Mesothelial cell of epicardium (in vitro differentiated cells): ENCODE results near the gene FBXO24. TPM values are rescaled to one million over a fixed set of nuclear protein-coding genes. Genes with fewer than 3 reads are reported as not detected.
A peak's percentile ranks its signal among the peaks of the same experiment; 100 is the strongest.
"Not testable (repeated sequence)": the region's sequence is repeated elsewhere in the genome, so short reads cannot be mapped to it uniquely, and the experiment has no call there.

Experiments used
- DNase-seq, 2 experiments: peaks; one replicate each; pipeline ENCODE4 v3.0.0; 2021; ENCODE audit warnings: low spot score in 2 of 2; ENCODE audit not compliant: unreplicated experiment in 2 of 2
- H3K27ac Mint-ChIP-seq: 2 replicates; pipeline ENCODE4 v1.8.0; 2021; ENCODE audit warnings: mixed read lengths
- H3K27me3 Mint-ChIP-seq: 2 replicates; pipeline ENCODE4 v1.8.0; 2021; ENCODE audit warnings: low read depth, mixed read lengths
- H3K36me3 Mint-ChIP-seq: 2 replicates; pipeline ENCODE4 v1.8.0; 2021; ENCODE audit warnings: mixed read lengths
- H3K4me1 Mint-ChIP-seq: 2 replicates; pipeline ENCODE4 v1.8.0; 2021; ENCODE audit warnings: mixed read lengths
- H3K4me3 Mint-ChIP-seq: 2 replicates; pipeline ENCODE4 v1.8.0; 2021; ENCODE audit warnings: mild to moderate bottlenecking, moderate library complexity, mixed read lengths
- H3K9me3 Mint-ChIP-seq: 2 replicates; pipeline ENCODE4 v1.8.0; 2021; ENCODE audit warnings: mixed read lengths
- CTCF ChIP-seq: fragments of 200-600 bp; sonication (generic); IDR thresholded peaks from one replicate; pipeline ENCODE4 v1.5.0; 2021; ENCODE audit warnings: antibody characterized with exemption; ENCODE audit not compliant: unreplicated experiment
- total RNA-seq: library from RNA; stranded (reverse); gene quantifications from 3 replicates; pipeline ENCODE4 v1.2.1, GENCODE V29; 2021

Gene FBXO24
- total RNA-seq, 1 donor from 2014 or later: 0.54 TPM

- peaks cover 4% of the 10 kb centered on the region for H3K36me3 Mint-ChIP-seq
- no peak overlapping the region for H3K4me3 Mint-ChIP-seq
- H3K9me3 Mint-ChIP-seq: no peaks in the 10 kb centered on the region
- no peak for TF ChIP-seq CTCF
- DNase-seq: no peak
- H3K4me1 Mint-ChIP-seq: peaks cover 45% of the 10 kb centered on the region
- H3K27me3 Mint-ChIP-seq: no peaks in the 10 kb centered on the region
- H3K27ac Mint-ChIP-seq: peak overlapping the region; percentile 92
These were observed 39.8 kb upstream of the FBXO24 start for GRCh38 chr7:100546129-100546925.

GRCh38 chr7:100546926-100547800, 39.0 kb upstream of the FBXO24 start:
- Mint-ChIP-seq H3K36me3 (peaks cover 4% of the 10 kb centered on the region), H3K4me1 (peaks cover 45% of the 10 kb centered on the region), H3K4me3 (no peak overlapping the region), H3K27ac (peak overlapping the region; percentile 92), H3K9me3 (no peaks in the 10 kb centered on the region), H3K27me3 (no peaks in the 10 kb centered on the region)
- DNase-seq: no peak
- no peak for TF ChIP-seq CTCF

- Mint-ChIP-seq H3K9me3 (no peaks in the 10 kb centered on the region), H3K27me3 (no peaks in the 10 kb centered on the region), H3K4me1 (peaks cover 45% of the 10 kb centered on the region), H3K36me3 (peaks cover 7% of the 10 kb centered on the region), H3K27ac (peak overlapping the region; percentile 92), H3K4me3 (no peak overlapping the region)
- no peak for TF ChIP-seq CTCF
- no peak for DNase-seq
These were observed 38.3 kb upstream of the FBXO24 start for GRCh38 chr7:100547872-100548271.

GRCh38 chr7:100548446-100548845, 37.7 kb upstream of the FBXO24 start:
- not testable (repeated sequence) for H3K27me3 Mint-ChIP-seq, H3K4me3 Mint-ChIP-seq, H3K9me3 Mint-ChIP-seq, DNase-seq
- Mint-ChIP-seq H3K27ac (peak overlapping the region; percentile 86), H3K4me1 (peaks cover 45% of the 10 kb centered on the region), H3K36me3 (peaks cover 11% of the 10 kb centered on the region)

- TF ChIP-seq CTCF: no peak
- H3K27me3 Mint-ChIP-seq: no peaks in the 10 kb centered on the region
These were observed 33.6 kb upstream of the FBXO24 start for GRCh38 chr7:100552532-100552931.

GRCh38 chr7:100553032-100553431, 33.1 kb upstream of the FBXO24 start:
- Mint-ChIP-seq H3K9me3 (no peaks in the 10 kb centered on the region), H3K27me3 (no peaks in the 10 kb centered on the region), H3K36me3 (peaks cover 20% of the 10 kb centered on the region), H3K4me1 (peaks cover 5% of the 10 kb centered on the region), H3K27ac (no peak overlapping the region), H3K4me3 (no peak overlapping the region)
- TF ChIP-seq CTCF: no peak
- no peak for DNase-seq

More at GRCh38 chr7:100552532-100552931, 33.6 kb upstream of the FBXO24 start:
- H3K36me3 Mint-ChIP-seq: peaks cover 20% of the 10 kb centered on the region
- H3K9me3 Mint-ChIP-seq: no peaks in the 10 kb centered on the region
- DNase-seq: no peak
- H3K27ac Mint-ChIP-seq: no peak overlapping the region
- peaks cover 10% of the 10 kb centered on the region for H3K4me1 Mint-ChIP-seq
- H3K4me3 Mint-ChIP-seq: no peak overlapping the region
